Activated CD8-positive, alpha-beta memory T cell treated with anti-CD3 and anti-CD28 coated beads for 48 hours (primary cell): ENCODE data around the gene GABBR2.

Source experiments
- DNase-seq, 3 experiments: peaks; one replicate each; pipeline ENCODE4 v3.0.0-alpha.2; 2020; ENCODE audit warnings: low read depth in 2 of 3, low spot score in 2 of 3

Gene GABBR2

DNA sequence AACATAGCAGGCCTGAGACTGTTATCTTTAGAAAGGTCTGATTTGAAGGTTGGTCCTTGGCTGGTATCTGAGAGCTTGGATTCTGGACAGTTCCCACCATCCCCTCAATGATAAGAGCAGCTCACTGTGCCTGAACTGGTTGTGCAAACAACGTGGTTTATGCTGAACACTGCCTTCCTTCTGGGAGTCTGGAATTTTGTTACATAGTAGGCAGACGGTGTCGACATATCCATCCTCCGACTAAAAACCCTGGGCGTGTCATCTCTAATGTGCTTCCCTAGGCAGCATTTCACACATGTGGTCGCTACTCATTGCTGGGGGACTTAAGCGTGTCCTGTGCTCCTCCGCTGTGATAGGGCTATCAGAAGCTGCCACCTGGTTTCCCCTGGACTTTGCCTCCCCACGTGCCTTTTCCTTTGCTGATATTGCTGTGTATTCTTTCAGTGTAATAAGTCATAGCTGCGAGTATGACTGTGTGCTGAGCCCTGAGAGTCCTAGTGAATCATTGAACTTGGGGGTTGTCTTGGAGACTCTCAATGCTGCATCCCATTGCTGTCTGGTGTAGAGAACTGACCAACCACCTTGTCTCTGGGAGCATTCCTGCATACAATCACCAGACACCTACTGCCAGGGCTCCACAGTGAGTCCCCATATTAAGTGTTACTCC lies 334.2 kb downstream of the GABBR2 start:
- no peak for DNase-seq

DNA sequence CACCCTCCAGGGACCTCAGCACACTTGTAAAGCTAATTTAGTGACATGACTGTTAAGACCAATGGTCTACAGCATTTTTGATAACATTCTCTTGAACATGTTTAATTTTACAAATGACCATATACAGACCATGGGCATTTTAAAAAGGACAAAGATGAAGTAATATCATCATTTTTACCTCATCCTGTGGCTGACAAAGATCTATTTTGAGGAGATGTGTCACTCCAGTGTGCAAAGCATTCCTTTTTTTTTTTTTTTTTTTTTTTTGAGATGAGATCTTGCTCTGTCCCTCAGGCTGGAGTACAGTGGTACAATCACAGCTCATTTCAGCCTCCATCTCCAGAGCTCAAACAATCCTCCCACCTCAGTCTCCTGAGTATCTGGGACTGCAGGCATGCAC lies 335.1 kb downstream of the GABBR2 start:
- DNase-seq: no peak

DNA sequence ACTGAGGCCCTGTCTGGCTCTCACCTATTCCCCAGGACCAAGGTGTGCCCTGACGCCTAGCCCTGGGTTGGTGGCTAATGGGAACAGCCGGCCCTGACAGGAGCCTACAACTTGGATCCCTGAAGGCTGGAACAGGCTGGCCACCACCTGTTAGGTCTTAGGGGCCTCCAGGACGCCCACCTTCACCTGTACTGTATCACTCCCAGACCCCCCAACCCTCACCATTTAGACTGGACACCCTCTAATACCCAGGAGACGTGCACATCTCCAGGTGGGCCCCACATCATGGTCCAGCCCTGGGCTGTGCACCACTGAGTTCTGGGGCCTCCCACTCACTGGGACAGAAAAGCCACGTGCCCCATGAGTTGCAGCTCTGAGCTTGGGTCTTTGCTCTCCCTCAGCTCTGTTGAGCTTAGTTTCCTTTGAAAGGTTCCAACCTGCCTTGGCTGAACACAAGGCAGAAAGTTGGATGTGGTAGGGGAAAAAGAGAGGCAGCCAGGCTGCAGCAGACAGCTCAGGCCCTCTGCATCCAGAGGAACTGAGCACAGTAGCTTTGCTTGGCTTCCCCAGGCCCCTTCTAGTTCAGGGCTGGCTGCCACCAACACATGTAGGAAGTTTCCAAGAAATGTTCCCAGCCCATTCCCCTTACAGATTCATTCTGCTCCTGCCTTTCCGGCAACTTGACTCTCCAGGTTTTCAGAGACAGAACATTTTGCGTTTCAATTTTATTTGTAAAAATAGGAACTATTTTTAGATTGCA lies 336.5 kb downstream of the GABBR2 start:
- DNase-seq: no peak

DNA sequence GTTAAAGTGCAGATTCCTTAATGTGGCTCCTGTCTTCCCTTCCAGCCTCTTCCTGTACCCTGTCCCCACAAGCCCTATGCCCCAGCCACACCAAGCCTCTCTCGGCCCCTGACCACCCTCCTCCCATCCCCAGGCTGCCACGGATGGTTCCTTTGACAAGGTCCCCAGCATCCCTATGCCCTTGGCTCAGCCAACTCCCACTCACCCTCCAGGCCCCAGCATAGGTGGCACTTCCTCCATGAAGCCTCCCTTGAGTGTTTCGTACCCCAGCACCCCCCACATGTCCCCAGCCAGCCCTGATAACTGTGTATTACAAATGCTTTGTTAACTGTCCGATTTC lies 337.8 kb downstream of the GABBR2 start:
- no peak for DNase-seq

DNA sequence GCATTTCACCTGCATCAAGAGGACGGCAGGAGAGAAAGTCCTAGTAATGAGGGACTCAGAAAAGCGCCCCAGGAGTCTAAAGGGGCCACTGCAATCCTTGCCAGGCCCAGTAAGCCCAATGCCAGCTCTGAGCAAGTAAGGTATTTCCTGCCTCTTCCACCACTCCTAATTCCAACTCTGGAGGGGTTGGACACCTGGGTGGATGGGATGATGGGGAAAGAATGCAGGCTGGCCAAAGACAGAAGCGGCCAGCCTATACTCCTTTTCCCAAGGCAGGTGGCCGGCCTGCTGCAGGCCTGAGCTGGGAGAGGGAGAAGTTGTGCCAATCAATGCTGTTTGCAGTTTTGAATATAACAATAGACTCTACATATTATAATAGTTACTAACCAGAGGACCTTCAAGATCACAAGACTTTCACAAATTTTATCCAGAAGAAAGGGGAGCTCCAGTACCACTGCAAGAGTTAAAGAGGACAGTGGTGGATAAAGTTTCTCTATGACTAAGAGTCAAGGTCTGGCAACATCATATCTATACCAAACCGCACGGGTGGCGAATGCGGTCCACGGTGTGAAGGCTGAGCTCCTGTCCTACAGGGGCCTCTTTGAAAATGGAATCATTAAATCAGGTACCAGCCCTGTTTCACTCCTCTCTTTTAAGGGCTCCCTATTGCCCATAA lies 338.3 kb downstream of the GABBR2 start:
- no peak for DNase-seq

DNA sequence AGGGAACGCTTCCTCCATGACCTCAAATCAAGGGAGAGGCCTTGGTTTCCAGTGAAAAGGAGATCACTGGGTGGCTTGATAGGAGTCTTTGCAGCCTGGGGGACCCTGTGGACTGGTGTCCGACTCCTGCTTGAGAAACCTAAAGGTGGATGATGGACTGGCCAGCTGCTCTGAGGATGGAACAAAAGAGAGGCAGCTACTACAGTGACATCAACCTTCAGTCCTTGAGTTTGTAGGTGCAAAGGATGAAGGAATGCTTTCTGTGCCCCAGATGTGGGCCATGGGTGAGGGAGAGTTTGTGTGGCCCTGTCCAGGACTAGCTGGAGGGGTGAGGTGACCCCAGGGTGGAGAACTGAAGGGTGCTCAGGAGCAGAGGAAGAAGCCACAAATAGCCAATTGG lies 338.8 kb downstream of the GABBR2 start:
- DNase-seq: no peak

DNA sequence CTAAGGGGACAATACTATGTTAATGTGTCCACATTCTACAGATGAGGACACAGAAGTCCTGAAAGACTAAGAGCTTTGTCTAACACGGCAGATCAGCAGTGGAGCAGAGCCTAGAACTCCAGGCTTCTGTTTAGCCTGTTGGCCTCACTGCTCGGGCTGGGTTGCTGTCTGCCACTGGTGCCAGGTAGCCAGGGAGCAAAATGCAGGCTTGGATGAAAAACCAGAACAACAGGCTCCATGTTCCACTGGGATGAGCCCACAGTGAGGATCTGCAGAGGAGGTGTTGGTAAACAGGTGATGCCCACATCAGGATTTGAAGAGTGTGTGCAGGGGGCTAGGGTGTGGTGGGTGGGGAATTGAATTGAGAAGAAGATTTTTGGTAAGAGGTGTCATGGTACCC lies 339.3 kb downstream of the GABBR2 start:
- DNase-seq: no peak

DNA sequence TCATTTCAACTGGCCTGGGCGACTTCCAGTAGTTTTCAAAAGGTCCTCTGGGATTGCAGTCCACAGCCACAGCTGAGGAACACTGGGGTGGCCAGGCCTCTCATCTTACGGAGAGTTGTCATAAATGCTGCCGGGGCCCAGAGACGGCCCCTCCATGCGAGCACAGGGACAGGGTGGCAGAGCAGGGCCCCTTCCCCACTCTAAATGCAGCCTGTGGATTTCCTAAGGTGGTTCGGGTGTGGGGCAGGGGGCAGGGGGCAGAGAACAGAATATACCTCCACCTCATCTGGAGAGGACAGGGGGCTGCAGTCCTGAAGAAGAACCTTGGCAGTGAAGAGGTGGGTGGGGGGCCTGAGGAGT lies 339.7 kb downstream of the GABBR2 start:
- no peak for DNase-seq

DNA sequence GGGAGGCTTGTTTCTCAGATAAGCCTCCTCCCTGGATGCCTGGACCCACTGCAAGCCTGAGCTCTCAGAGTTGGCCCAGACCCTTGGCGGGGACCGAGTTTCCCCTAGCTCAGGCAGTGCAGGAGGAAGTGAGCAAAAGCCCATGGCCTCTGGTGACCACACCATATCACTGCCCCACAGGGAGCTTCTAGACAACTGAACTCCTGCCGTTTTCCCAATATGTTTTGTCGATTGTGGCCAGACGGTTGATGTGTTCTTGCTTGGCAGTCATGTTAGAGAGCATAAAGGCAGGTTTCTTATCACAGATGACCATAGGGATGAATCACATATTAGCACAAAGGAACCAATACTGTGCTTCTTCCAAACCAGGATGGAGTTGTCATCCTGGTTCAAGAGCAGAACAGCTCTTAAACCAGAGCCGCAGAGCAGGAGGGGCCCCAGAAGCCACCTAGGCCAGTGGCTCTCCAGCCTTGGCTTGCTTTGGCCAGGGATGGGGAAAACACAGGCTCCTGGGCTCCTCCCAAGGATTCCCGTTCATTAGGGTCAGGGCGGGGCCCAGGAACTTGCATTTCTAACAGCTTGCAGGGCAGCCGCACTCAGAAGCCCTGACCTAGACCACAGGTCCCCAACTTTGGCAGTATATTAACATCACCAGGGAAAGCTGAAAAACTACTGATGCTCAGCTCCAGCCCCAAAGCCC lies 340.2 kb downstream of the GABBR2 start:
- DNase-seq: no peak

DNA sequence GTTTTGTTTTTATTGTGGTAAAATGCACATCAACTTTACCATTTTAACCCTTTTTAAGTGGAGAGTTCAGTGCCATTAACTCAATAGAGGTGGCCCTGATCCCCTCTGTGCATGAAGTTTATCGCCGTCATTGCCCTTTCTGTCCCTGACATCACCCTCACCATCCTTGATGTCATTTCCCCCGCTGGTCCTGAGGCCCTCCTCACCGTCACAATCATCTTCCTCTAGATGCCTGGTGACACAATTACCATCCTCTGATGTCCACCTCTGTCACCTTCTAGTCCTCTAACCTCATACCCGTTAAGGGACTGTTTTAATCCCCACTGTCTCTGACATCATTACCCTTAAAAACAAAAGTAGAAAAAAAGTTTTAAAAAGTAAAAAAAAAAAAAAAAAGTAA lies 340.8 kb downstream of the GABBR2 start:
- no peak for DNase-seq

DNA sequence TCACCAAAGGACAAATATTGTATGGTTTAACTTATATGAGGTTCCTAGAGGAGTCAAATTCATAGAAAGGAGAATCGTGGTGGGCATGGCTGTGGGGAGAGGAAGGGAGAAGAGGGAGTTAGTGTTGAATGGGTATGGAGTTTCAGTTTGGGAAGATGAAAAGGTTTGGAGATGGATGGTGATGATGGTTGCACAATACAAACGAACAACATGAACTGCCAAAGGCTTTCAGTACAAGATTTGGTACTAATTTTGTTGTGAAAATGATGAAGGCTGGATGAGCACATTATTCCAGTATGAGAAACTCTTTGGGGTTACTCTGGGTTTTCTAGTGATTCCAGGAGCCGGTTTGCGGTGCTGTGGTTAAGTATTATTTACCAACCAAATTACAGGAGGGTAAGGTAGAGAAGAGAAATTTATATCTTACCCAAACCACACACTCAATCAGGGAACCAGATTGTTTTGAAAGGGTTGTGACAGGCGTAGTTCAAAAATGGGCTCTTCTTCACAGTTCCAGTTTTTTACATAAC lies 341.3 kb downstream of the GABBR2 start:
- no peak for DNase-seq

DNA sequence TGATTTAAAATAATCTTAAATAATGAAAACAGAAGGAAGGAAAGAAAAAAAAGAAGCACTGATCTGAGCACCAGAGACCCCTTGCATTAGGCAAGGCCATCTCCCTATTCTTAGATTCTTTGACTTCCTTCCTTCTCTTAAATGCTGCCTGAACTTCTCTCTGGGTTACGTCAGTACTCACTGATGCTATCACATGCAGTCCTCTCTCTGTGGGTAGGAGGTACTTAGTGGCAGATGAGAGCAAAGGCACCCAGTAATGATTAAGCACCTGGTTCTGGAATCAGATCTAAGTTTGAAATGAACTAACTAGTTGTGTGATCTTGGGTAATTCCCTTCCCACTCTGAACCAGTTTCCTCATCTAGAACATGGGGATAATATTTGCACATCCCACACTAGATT lies 343.0 kb downstream of the GABBR2 start:
- DNase-seq: no peak

DNA sequence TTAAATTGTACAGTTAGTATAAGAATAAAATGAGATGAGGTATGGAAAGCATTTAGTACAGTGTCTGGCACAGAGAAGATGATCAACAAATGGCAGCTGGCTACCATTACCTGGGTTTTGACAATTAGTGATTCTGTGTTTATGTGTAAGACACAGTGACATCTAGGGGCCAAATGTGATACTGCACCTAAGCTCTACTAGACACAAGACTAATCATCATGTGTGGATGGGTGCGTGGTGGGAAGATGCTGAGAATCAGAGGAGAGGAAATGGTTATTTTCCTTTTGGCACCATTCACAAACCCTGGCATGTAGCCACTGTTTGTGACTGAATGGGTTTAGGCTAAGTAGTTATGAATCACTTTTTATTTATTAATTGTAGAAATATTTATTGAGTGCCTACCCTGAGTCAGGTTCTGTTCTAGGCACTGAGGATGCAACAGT lies 343.5 kb downstream of the GABBR2 start:
- DNase-seq: no peak

DNA sequence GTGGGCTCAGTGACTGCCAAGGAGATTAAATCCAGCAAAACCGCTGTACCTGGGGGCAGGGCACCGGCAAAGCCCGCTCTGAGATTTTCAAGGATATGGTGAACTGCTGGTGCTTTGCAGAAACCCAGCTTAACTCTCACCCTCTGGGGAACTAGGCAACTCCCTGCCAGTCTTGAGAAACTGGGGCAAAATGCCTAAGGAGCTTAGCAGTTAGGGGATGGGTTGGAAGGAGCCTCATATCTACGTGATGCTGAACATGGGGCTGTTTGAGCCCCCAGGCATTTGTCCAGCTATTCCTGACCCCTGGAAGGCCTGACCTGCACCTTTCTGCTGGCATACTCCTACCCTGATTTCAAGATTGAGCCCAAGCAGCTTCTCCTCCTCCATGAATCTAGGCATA lies 344.6 kb downstream of the GABBR2 start:
- no peak for DNase-seq

DNA sequence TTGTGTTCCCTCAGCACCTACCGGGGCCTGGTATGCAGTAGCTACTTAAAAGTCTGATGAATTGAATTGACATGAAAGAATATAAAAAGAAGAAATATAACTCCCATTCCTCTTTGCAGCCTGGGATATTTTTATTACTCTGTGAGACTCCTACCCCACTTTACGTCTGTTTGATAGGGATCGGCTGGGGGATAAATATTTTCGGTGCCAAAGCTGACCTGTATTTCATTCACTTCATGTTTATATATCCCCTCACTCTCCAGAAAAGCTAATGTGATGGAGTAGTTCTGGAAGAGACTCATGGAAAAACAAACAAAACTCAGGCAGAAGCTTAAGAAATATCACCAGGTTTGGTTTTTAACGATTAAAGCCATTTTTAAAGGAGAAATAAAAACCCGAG lies 345.1 kb downstream of the GABBR2 start:
- DNase-seq: no peak

DNA sequence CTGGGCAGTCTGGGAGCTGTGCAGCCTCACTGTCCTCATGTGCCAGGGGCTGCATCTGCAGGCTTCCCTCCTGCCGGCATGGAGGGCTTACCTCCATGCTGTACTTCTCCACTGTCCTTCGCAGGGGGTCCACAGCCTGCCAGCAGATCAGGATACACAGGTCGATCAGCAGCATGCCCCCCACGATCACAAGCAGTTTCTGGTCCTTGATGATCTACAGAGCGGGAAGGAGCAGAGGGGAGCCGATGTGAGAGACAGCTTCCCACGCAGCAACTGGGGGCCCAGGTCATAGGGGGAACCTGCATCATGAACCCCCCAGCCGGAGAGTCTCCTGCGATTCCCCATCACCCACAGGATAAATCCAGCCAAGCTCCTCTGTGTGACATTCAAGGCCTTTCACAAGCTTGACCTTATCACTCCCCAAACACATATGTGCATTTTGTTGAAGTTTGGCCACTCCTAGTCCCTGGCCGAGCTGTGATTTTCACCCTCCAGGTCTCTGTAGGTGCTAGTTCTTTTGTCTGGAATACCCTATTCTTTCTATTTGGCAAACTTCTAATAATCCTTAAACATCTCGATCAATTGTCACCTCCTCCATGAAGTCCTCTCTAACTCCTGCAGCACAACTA lies 346.0 kb downstream of the GABBR2 start:
- DNase-seq: no peak

DNA sequence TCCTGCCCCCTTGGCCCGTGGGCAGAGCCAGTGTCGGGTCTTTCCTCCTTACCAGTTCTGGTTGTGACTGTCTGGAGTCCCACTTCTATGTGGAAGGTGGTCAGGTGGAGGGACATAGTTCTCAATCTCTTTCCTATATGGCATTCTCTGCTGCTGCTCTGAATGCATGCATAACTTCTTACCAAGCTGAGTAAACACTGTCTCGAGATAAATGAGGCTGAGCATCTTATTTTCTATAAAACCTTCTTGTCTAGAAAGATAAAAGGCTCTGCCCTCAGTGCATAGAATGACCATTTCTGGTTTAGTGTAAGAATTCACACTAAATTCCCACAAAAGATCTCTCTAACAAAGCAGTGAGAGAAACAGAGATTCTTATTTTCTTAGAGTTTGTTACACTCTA lies 347.1 kb downstream of the GABBR2 start:
- no peak for DNase-seq

DNA sequence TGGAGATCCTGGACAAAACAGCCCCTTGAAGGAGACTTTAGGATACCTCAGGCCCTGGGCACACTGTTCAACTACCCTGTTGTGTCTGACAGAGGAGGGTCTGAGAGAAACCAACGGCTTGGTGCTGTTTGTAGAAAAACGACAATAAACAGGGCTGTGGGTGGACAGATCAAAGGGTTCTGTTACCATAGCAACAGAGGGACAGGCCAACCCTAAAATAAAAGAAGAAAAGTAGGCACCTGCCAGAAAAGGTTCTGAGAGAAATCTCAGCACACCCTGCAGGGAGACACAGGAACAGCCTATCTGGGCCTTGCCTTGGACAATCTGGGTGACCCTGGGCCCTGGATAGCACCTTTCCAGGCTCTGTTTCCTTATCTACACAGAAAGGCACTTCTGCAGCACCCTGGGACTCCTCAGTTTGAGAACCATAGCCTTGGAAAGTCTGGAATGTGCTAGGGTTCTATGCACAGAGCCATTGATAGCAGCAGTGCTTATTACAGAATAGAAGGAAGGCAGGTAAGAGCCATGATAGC lies 348.5 kb downstream of the GABBR2 start:
- no peak for DNase-seq

DNA sequence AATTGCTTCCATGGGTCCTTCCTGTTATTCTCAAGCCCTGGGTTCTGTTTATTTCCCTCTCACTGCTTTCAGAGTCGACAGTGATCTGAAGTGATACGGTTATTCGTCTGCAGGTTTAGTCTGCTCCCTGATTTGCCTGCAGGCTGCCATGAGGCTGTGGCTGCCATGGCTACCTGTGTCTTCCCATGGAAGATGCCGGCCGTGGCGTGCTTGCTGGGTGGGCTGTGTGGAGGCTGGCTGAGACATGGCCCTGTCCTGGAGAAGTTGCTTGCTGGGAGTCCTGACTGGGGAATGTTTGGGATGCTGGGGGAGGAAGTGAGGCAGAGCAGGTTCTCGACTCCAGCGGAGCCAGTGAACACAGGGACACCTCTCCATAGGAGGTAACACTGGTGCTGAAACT lies 349.2 kb downstream of the GABBR2 start:
- no peak for DNase-seq

DNA sequence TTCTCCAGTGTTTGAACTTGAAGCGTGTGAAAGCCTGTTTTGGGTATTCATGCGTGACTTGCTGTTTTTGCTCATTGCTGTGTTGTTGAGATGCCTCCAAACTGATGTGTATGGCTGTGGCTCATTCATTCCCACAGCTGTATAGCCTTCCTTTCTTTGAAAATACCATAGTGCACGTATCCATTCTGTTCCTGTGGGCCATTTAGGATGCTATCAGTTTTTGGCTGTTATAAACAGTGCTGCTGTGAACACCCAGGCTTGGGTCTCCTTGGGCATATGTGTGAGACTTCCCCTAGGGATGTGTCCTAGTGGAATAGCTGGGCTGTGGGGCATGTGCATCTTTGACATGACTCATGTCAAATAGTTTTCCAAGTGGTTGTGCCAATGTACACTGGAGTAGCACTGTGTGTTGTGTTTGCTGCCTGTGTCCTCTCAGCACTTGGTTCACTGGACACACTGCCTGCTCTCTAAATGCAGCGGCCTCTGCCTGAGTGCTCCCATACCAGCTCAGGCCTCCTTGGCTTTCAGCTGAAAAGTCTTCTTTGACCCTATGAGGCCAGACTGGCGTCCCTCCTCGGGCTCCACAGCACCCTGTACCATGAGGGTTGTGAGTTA lies 350.7 kb downstream of the GABBR2 start:
- DNase-seq: no peak
